CD1c-positive myeloid dendritic cell (primary cell): ENCODE results near the gene LTF.
"Not testable (repeated sequence)": the region's sequence is repeated elsewhere in the genome, so short reads cannot be mapped to it uniquely, and the experiment has no call there.

Source experiments
- DNase-seq: peaks from one replicate; pipeline ENCODE4 v3.0.0-alpha.2; 2016; ENCODE audit errors: extremely low spot score

LTF gene

DNA sequence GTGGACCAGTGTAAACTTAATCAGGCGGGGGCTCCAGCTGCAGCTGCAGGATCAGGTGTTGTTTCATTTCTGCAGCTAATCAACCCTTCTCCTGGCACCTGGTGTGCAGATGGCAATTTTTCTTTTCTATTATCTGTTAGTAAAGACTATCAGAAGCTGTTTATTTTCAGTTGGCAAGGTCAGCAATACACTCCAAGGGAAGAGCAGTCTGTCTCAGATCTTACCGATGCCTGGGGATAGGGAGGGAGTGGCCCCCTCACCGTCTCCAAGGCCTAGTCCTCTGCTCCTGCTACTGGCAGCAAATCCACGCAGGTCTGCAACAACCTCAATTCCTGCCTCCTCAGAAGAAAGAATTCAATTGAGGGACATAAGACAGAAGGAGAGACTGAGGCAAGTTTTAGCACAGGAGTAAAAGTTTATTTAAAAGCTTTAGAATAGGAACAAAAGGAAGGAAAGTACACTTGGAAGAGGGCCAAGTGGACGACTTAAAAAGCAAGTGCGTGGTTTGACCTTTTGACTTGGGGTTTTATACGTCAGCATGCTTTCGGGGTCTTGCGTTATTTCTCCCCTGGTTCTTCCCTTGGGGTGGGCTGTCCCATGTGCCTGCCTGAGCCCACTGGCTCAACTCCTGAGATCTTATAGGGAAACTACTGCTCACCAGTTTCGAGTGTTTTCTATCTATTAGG is 48.4 kb downstream of the LTF start:
- peak; percentile 18 for DNase-seq

- DNase-seq = peak; percentile 8
Measured at GRCh38 chr3:46414739-46415138, 50.0 kb downstream of the LTF start.

DNA sequence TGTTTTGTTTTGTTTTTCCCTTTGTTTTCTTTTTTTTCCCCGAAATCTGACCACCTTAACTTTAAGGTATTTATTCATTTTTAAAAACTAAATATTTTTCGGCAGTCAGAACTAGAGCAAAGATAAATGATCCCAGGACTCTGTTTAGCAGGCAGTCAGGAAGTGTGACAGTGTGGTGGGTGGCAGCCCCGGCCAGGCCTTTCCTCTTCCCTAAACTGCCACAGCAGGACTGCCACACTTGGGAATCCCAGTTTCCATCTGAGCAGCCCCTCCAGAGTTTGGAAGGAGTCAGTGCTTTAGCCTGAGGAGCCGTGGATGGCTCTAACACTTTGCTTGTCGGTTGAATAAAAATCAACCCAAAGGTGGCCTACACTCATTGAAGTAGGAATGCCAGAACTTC is 50.8 kb downstream of the LTF start:
- DNase-seq = peak; percentile 49

DNA sequence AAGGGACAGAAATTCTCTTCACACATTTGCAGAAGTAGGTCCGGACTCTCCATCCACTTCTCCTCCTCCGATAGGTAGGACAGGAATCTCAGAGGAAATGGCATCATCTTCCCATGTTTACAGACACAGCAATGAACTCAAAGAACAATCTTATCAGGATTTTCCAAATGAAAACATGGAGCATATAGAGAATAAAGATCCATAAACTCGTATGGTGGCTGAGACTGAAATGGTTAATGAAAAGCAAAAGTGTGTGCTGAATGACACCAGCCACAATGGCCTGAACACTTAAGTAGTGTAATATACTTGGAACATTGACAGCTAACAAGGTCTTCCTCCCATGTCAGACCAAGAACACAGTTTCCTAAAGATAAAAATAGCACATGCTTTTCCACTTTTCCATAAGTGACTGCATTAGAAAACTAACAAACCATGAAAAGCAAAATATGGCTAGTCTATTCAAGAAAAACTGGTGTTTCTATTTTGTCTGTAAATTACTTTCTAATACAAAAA is 51.9 kb downstream of the LTF start:
- no peak for DNase-seq

GRCh38 chr3:46411271-46411670 is 53.4 kb downstream of the LTF start:
- DNase-seq = no peak

DNA sequence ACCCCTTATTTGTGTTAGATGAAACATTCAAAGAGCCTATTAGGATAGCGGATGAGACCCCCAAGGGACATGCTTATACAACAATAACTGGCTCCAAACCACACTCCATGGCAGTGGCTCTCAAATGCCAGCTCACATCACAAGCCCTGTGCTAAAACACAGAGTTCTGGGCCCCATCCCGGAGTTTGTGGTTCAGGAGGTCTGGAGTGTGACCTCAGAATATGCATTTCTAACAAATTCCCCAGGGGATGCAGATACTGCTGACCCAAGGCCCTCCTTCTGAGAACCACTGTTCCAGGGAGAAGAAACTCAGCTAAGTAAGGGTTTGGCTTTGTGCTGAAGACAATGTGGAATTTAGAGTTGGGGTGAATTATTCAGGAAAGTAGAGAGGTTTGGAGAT is 54.0 kb downstream of the LTF start:
- DNase-seq = no peak

DNA sequence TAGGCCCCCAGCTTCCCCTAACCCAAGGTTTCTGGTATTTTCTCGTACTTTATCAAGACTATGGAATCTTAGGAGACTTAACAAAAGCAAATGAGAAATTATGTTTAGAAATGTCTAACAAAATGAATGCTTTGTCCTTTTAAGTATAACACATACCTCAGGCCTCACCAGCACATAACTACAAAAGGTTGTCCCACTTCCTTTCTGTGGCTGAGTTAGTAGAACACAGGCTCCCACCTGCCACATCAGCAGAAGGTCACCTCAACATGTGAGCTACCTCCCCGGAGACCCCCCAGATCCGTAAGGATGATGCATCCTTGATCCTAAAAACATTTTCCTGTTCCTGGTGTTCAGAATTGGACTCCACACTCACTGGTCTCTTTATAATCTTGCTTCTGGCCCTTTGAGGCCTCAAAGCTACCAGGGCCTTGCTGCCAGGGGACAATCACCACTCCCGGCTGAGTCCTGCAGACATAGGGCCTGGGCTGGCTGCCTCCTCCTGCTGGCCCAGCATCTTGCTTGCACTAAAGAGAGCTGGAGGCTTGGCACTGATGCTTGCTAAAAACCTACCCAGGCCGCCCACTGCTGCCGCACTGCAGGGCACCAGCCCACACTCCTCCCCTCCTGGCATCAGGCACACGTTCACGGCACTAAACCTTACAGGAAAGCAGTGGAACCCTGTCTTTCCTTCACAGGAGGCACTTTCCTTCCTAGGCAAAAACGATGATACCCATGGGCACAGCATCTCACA is 54.8 kb downstream of the LTF start:
- no peak for DNase-seq

GRCh38 chr3:46408853-46409252 is 55.9 kb downstream of the LTF start:
- DNase-seq = no peak

DNA sequence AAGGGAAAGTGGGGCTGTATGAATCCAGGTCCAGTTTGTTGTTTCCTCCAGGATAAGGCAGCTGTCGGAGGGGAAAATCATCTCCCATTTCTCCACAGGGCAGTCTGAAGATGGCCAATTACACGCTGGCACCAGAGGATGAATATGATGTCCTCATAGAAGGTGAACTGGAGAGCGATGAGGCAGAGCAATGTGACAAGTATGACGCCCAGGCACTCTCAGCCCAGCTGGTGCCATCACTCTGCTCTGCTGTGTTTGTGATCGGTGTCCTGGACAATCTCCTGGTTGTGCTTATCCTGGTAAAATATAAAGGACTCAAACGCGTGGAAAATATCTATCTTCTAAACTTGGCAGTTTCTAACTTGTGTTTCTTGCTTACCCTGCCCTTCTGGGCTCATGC is 56.7 kb downstream of the LTF start:
- no peak for DNase-seq

DNA sequence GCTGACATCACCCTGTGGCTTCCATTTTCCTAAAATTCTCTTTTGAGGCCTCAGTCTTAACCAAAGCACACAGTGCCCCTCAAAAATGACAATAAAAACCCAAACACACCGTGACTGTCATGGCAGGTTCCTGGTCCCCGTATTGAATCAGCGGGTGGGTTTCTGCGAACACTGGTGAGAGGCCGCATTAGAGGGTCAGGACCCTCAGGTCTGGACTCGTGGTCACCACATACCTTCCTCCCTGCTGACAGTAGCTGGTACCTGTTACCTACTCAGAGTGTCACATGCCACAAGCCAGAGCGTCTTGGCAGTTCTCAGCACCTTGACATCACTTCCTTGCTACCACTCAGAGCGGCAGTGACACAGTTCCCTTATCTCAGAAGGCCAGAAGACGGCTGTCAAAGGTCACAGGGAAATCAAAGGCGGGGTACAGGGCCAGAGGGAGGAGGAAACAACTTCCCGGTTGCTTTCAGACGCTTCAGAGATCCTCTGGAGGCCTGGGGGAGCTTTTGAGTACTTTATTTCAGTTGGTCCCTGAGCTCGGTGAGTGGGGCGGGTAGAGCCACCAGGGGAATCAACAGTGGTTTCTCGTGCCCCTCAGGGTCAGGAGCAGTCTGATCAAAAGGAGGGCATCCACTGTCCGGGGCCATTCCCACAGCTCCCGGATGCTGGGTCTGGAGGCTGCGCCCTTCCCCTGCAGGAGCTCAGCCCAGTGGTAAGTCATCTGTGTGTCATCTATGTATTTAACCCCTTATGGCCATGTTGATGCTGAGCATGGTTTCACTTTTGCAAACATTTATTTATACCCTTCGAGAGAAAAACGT is 57.7 kb downstream of the LTF start, which contains the start of the genes CCR5AS and CCRL2:
CCR5AS (minus strand) TSS at position 279 of the 824 bp plus-strand sequence.
CCRL2 (plus strand) TSS at position 472 of the 824 bp plus-strand sequence. CDS start 821 bp downstream, outside the sequence.
- peak; percentile 91 for DNase-seq

GRCh38 chr3:46406443-46406787 is 58.3 kb downstream of the LTF start:
- peak; percentile 94 for DNase-seq

GRCh38 chr3:46405301-46406019 is 59.2 kb downstream of the LTF start:
- peak; percentile 93 for DNase-seq

- DNase-seq = not testable (repeated sequence)
Measured at GRCh38 chr3:46402902-46403301, 61.8 kb downstream of the LTF start.

DNA sequence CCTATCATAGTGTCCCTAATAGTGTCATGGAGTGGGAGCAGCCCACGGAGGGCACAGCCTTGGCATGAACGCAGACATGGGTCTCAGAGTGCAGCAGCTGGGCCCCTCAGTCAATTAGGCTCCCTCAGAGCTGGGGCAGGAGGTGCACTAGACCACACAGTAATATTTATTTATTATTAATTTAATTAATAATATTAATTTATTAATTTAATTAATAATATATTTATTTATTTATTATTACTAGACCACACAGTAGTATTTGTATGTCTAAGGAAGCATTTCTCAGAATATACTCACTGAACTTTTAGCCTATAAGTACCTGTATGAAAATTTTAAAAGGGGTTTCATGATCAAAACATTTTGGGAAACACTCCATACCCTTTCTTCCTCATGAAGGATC is 63.1 kb downstream of the LTF start:
- no peak for DNase-seq

GRCh38 chr3:46400846-46401245 is 63.9 kb downstream of the LTF start:
- no peak for DNase-seq

DNA sequence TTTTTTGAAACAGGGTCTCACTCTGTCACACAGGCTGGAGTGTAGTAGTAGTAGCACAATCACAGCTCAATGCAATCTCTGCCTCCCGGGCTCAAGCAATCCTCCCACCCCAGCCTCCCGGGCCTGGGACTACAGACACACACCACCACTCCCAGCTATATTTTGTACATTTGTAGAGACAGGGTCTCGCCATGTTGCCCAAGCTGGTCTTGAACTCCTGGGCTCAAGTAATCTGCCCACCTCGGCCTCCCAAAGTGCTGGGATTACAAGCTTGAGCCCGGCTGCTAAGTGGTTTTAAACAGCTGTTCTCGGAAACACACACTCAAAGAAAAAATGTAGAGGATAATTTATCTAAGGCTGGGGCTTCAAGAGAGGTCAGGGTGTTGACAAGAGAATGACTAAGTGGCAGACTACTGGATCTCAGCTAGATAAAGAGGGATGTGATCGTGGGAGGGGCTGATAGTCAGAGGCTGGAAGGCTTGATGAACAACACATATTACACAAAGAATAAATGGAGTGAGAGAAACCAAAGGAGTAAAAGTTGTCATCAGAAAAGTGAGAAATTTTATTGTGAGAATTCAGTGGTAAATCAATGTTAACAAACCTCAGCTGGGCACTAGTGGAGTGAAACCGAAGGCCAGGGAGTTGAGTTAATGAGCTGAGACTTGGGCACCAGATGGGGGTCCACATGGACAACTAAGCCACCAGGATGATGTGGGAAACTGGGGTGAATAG is 64.5 kb downstream of the LTF start:
- DNase-seq = no peak

- DNase-seq = peak; percentile 57
Measured at GRCh38 chr3:46399557-46399956, 65.1 kb downstream of the LTF start.

GRCh38 chr3:46399098-46399497 is 65.6 kb downstream of the LTF start:
- DNase-seq = peak; percentile 47

GRCh38 chr3:46398186-46398955 is 66.3 kb downstream of the LTF start:
- DNase-seq = no peak

GRCh38 chr3:46397111-46397510 is 67.6 kb downstream of the LTF start:
- no peak for DNase-seq
